ELR (cell line): ENCODE data around the gene ALOX12.
"Not testable (repeated sequence)": the region's sequence is repeated elsewhere in the genome, so short reads cannot be mapped to it uniquely, and the experiment has no call there.

Experiments
- DNase-seq: peaks from one replicate; pipeline ENCODE4 v3.0.0-alpha.2; 2015; ENCODE audit warnings: low read depth

Gene ALOX12

DNA sequence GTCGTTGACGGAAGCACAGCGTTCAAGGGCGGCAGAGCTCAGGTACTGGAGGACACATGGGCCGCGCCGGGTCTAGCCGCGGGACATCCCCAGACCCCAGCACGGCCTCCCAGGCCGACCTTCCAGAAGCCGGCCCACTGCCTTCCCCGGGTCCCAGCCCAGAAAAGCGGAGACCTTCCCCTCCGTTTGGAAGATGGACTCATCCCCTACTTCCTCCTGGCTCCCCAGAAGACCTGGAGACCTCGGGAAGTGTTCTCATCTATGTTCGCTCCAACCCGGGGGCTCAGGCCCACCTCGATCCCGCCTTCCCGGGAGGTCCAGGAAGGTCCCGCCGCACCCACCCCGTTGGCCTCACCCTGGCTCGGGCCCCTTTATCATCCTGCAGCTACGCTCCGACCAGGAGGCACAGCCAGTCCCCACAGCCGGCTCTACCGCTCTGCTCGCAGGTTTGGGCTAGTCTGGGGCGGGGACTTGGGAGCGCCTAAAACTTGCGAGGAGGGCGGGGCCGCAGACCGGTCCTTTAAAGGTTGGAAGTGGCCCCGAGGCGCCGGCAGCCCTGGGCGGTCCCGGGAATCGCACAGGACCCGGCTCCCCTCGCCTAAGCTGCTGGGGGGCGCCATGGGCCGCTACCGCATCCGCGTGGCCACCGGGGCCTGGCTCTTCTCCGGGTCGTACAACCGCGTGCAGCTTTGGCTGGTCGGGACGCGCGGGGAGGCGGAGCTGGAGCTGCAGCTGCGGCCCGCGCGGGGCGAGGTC, at the start of gene ALOX12:
Gene ALOX12, plus strand, starts transcription at position 550 of the 756 bp plus-strand sequence. Its CDS starts 69 bp downstream, at position 619.
- no peak for DNase-seq

DNA sequence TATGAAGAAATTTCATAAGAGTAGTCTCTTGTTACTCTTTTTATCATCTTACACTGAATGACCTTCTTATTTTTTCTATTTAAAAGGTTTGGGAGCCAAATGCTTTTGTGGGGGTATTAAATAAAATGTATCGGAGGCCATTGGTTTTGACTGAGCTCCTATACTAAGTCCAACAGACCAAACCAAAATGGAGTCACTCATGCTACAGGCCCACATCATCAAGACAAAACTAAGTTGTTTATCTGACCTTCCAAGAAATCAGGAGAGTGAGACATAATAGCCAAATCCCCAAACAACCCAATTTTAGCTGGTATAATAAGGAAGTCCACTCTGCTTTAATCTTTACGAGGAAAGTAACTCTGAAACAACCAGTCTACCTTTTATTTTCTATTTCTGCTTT, 48.1 kb upstream of the ALOX12 start:
- DNase-seq, result no peak

DNA sequence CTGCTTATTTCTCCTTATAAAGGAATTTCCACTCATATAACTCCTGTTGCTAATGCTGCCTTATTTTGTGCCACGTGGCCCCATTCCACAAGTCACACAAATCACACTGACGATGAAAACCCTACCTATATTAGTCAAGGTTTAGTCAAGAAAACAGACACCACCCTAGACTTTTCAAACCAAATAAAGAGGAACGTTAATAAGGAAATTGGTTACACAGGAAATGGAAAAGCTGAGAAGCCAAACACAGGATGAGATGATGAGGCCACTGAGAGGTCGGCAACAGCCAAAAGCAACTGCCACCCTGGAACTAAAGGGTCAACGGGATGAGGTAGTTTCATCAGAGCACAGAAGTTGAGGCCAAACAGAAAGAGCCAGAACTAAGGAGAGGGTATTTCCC, 47.3 kb upstream of the ALOX12 start:
- DNase-seq, result peak; percentile 4

DNA sequence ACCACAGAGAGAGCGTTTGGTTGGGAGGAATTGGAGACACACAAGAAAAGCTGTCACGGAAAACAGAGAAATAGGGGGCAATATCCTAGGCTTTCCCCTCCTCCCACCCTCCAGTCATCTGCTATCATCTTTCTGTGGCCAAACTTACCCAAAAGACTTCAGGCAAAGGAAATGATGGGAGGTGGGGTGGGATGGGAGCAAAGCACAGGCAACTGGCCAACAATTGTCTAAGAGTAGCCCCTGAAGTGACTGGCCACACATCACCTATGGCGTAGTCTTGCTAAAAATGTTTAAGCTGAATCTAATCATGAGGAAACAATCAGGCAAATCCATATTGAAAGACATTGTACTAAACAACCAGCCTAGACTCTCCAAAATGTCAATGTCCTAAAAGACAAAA, 46.9 kb upstream of the ALOX12 start:
- no peak for DNase-seq

- DNase-seq, result not testable (repeated sequence)
These were observed 44.9 kb upstream of the ALOX12 start for GRCh38 chr17:6950938-6951337.

DNA sequence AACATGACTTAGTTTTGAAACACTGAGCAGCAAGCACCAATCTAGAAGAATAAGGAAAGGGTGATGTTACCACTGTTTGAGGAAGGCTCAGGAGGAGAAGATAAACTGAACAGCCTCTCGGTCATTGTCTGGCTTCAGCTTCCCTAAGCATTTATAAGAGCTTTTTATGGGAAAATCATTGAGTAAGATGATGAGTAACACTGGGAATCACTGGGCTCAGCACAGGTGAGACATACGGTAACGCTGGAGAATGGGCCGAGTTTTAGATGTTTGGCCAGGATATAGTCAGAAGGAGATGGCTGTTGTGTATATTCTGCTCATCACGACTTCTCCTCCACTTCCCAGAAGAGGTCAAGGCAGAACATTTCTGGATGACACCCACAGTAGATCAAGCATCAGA, 42.2 kb upstream of the ALOX12 start:
- no peak for DNase-seq

- DNase-seq, result no peak
These were observed 36.1 kb upstream of the ALOX12 start for GRCh38 chr17:6959700-6960099.

GRCh38 chr17:6969323-6969726, 26.5 kb upstream of the ALOX12 start:
- no peak for DNase-seq

DNA sequence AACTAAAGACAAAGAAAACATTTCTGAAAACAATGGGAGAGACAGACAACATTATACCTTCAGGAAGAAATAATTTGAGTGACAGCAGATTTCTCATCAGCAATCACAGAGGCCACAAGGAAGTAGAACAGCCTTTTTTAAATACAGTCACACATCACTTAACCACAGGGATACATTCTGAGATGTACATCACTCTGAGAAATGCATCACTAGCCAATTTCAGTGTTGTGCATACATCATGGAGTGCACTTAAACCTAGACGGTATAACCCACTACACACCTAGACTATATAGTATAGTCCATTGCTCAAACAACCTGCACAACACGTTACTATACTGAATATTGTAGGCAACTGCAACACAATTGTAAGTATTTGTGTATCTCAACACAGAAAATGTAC, 24.9 kb upstream of the ALOX12 start:
- no peak for DNase-seq

DNA sequence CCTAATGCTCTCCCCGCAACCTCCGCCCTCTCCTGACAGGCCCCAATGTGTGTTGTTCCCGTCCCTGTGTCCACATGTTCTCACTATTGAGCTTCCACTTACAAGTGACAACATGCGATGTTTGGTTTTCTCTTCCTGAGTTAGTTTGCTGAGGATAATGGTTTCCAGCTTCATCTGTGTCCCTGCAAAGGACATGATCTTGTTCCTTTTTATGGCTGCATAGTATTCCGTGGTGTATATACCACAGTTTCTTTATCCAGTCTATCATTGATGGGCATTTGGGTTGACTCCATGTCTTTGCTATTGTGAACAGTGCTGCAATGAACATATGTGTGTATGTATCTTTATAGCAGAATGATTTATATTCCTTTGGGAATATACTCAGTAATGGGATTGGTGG, 16.4 kb upstream of the ALOX12 start:
- not testable (repeated sequence) for DNase-seq

GRCh38 chr17:6981426-6981825, 14.4 kb upstream of the ALOX12 start:
- no peak for DNase-seq

DNA sequence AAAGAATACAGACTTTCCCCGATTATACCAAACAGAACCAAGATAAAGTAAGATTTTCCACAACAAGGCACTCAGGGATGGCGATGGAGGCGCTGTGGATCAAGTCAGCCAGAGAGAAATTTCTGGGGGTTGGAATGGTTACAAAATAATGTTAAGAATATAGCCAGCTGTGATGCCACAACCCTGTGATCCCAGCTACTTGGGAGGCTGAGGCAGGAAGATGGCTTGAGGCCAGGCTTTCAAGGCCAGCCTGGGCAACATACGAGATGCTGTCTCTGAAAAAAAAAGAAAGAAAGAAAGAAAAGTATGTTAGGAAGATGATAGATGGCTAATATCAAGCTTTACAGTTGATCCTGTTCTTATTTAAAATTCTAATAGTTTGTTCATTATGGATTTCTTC, 10.6 kb upstream of the ALOX12 start:
- DNase-seq, result no peak

GRCh38 chr17:6986676-6987075, 9.2 kb upstream of the ALOX12 start:
- no peak for DNase-seq

GRCh38 chr17:6989779-6990178, 6.1 kb upstream of the ALOX12 start:
- no peak for DNase-seq

- not testable (repeated sequence) for DNase-seq
These were observed 2.2 kb upstream of the ALOX12 start for GRCh38 chr17:6993613-6994056.

DNA sequence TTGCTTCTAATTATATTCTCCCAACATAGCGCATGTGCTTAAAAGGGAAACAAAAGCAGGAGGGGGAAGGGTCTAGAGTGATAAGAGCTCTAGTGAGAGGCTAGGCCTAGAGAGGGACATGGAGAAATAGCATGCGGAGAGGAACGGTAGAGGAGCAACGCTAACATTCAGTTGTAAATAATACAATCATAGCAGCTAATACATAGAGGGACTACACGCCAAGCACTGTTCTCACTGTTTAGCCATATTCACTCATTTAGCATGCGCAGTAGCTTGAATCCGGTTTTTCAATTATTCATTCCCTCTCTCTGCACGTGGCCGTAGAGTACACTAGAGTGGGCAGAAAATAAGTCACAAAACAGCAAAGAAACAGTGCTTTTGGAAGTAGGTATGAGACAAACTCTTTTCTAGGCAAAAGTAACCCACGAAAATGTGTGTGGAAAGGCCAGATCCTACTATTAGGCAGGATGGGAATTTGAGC, 1.7 kb upstream of the ALOX12 start:
- no peak for DNase-seq

DNA sequence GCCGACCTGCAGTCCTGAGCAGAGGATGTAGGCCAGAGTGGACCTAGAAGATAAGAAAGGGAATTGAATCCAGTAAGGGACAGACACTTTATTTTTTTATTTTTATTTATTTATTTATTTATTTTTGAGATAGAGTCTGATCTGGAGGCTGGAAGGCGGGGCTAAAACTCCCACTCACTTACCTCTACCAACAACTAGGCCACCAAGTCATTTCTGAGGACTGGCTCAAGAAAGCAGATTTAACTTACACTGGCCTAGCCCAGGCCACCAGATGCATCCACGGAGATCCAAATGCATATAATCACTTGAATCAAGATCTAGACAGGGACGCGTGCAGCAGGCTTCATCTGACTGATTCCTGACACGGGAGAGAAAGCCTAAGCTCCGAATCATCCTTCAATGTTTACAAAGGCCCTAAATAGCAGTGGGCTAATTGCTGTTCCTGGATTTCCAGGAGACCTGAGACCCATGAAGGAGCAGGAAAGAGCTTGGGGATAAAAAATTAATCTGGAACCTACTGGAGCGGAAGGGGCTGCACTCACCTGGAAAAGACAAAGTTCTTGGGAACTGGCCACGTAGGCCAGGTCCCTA, 1.1 kb upstream of the ALOX12 start:
- peak; percentile 21 for DNase-seq

- DNase-seq, result no peak
These were observed 585 bp downstream of the ALOX12 start for GRCh38 chr17:6996256-6997011.

DNA sequence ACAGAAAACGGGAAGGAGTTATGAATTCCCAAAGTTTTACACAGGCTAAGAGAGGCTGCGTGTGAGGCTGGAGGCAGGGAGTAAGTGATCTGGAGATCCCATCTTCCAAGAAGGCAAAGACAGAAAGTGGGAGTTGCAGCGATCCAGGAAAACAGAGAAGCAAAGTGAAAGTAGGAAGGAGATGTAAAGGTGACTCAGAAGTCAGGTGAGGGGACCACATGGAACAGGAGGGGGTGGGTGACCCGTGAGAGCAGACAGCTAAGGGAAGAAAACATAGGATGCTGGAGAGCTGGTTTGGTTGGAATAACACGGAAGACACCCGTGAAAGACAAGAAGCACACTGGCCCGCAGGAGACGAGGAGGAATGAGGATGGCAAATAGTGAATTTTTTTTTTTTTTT, 1.3 kb downstream of the ALOX12 start:
- DNase-seq, result no peak

DNA sequence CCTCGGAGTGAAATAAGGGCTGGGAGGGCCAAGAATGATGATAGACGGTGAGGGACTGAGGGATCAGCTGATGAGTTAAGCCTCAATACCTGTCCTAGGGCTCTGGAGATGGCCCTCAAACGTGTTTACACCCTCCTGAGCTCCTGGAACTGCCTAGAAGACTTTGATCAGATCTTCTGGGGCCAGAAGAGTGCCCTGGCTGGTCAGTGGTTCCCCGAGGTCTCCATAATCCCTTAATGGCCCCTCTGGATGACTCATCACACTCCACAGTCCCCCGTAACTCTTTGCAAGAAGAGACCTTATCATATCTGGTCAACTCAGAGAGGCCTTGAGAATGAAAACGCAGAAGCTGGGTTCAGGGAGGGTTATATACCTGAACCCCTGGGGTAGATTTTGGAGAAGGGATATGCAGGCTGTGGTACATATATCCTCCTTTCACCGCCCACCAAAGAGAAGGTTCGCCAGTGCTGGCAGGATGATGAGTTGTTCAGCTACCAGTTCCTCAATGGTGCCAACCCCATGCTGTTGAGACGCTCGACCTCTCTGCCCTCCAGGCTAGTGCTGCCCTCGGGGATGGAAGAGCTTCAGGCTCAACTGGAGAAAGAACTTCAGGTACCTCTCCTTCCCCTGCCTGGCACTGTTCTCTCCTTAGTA, 3.1 kb downstream of the ALOX12 start:
- DNase-seq, result no peak

GRCh38 chr17:7001318-7001961, 5.6 kb downstream of the ALOX12 start:
- peak; percentile 42 for DNase-seq
